GM19455 (cell line): ENCODE results near the gene IER2.

Source experiments
- ATAC-seq: cut with Tn5 transposase; IDR thresholded peaks from one replicate; pipeline ENCODE4 v1.9.1; 2021; ENCODE audit not compliant: unreplicated experiment

The IER2 gene

DNA sequence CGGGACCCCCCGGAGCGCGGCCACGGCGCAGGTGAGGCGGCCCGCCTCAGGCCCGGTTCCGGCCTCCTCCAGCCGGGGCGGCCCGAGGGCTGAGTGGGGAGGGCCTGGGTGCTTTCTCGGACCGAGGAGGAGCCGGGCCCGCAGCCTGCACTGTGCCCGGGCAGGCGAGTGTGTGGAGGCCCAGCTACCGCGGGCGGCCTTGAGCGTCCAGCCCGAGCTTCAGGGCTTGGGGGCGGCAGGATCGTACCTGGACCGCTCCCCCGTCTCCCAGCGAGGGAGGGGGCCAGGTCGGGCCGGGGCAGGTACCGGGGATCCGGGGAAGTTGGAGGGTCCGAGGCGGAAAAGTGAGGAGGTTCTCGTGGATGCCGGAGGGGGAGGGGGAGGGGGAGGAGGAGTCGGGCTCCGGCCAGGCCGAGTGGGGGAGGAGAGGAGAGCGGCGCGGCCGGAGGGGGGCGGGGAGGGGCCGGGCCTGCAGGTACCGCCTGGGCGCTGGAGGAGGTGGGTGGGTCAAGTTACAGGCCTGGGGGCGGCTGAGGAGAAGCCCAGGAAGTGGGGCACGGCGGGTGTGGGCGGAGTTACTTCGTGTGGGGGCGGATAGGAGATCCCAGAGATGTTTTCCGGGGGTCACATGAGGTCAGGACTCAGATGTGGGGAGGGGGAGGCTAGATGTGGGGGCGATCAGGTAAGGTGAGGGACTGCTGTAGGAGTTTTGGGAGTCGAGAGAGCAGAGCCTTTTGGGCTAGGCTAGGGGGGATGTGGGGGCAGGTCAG, 31.6 kb upstream of the IER2 start:
- no peak for ATAC-seq

DNA sequence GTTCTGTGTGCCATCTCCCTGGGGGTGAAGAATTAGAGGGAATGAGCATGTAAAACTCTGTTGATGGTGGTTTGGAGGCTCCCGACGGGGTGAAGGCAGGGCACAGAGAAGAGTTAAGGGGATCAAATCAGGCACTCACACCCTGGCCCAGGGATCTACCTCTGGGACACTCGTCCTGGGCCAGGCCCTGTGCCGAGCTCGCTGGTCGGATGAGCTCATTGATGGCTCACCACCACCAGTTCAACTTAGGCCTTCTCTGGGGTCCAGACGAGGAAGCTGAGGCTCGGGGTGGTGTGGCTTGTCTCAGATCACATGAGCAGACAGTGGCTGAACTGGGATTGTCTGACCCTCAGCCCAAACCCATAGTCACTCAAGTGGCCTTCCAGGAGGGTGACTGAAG, 30.6 kb upstream of the IER2 start:
- no peak for ATAC-seq

DNA sequence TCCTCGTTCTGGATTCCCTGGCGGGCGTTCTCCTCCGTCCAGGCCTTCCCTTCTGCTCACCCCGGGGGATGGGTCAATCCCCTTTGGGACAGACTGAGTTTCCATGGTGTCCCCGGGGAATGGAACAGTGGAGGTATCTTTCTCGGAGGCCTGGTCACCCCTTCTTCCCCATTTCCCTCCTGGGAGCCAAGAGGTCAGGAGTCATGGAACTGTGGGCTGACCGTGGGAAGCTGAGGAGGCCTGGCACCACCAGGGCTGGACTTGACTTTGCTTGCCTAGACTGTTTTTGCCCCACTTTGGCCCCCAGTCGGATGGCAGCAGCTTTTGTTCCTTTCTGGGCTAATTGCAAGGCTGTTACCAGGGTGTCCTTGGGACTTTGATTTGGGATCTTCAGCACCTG, 30.2 kb upstream of the IER2 start:
- ATAC-seq: no peak

DNA sequence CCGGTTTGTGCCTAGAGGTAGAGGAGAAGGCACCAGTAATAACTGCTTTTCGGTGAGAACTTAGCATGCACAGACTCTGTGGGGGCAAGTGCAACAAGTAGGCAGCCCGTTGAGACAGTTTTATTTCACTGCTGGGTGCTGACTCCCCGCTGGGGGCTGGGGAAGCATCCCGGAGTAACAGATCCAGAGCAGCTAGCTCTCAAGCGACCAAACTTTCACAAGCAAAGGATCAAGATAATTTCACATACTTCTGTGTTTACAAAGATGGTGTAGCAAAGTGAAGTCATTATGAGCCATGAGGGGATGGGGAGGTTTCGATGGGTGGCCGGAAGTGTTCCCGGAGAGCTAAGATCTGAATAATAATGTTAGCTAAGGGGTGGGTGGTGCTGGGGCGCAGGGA, 29.4 kb upstream of the IER2 start:
- no peak for ATAC-seq

DNA sequence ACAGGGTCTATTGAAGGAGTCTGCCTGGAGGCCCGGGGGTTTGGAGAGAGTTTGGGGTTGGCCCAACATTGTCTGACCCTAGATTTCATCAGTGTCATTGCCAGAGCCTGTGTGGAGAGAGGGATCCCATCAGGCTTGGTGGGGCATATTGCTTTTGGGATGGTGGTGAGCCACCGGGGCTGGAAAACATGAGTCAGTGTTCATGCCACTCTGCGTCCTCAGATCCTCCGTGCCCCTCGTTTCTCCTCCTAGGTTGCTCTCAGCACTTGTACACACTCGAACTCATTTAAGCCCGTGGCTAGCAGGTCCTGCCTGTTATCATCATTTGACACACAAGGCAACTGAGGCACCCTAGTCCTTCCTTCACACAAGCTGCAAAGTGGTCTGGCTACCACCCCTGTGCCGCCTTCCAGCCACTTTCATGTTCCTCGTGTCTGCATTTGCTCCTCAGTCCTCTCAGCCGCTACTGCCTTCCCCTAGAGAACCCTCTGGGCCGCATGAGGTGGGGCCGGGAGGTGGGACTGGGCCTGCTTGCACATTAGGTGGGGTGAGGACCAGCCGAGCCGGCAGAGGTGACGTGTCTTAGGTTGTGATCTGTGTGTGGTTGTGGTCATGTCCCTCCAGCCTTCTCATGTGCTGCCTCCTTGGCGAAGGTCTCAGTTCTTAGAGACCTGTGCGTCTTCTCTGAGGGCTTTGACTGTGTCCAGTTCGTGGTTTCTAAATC, 28.5 kb upstream of the IER2 start:
- no peak for ATAC-seq

DNA sequence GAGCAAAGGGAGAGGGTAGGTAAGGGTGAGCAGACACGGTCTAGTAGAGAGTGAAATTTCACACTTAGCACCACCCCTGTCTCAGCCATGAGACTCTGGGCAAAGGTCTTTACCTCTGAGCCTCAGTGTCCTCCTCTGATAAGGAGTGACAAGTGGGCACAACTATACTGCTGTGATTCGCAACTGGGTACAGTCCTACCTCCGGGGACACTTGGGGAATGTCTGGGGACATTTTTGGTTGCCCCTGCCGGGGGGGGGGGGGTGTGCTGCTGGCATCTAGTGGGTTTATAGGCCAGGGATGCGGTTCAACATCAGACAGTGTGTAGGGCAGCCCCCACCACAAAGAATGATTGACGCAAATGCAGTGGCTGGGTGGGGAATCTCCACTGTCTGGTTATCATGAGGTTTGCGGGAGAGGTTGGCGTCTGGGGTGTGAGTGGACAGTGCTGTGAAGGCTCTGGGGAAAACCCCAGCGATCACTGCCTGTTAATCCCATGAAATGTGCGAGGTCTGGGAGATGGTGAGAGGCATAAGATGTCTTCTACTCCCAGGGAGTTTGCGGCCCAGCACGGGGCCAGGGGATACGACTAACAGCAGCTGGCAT, 27.8 kb upstream of the IER2 start:
- ATAC-seq: no peak

DNA sequence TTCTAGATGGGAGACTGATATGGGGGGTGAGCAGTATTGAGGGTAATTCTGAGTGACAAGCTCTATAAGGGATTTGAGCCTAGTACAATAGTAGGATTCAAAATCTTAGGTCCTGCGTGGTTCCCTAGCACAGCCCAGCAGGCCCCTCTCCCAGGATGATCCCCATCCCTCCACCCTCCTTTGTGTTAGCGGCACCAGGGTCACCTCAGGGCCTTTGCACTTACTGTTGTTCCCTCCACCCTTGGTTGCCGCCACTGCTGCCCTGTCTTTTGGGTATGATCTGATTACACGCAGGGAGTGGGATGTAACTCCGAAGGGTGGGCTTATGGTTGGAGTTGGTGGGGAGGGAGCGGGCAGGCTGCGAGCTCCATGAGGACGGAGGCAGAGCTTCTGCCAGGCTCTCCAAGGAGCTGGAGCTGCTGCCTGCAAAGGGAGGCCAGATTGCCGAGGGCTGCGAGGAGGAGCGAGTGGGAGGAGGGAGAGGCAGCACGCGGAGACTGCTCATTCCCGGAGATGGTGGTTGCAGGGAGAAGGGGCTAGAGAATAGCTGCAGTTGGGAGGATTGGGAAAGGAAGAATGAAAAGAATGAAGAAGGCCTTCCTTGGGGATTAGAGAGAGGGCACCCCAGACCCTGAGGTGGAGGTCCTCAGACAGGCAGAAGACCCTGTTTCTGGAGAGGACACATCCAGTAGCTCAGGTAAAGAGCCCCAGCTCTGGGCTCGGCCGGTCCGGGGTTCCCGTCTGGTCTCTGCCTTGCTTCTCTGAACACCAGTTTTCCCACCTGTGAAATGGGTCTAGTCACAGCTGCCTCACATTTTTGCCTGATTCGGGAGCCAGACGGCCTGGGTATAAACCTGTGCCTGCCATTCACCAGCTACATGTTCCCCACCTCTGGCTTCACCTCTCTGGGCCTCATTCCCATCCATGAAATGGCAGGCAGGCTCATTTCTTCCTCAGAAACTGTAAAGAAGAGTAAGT, 26.9 kb upstream of the IER2 start:
- ATAC-seq: no peak

DNA sequence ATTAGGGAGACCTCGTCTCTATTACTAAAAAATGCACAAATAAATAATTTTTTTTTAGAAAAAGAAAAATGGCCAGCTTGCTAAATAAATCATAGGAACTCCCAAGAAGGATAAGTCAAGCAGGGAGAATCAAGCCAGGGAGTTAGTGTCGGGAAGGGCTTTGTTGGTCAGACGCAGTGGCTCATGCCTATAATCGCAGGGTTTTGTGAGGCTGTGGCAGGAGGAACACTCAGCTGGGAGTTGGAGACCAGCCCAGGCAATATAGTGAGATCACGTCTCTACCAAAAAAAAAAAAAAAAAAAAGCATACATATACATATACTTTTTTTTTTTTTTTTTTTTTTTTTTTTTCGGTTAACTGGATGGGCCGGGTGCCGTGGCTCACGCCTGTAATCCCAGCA, 23.2 kb upstream of the IER2 start:
- no peak for ATAC-seq

DNA sequence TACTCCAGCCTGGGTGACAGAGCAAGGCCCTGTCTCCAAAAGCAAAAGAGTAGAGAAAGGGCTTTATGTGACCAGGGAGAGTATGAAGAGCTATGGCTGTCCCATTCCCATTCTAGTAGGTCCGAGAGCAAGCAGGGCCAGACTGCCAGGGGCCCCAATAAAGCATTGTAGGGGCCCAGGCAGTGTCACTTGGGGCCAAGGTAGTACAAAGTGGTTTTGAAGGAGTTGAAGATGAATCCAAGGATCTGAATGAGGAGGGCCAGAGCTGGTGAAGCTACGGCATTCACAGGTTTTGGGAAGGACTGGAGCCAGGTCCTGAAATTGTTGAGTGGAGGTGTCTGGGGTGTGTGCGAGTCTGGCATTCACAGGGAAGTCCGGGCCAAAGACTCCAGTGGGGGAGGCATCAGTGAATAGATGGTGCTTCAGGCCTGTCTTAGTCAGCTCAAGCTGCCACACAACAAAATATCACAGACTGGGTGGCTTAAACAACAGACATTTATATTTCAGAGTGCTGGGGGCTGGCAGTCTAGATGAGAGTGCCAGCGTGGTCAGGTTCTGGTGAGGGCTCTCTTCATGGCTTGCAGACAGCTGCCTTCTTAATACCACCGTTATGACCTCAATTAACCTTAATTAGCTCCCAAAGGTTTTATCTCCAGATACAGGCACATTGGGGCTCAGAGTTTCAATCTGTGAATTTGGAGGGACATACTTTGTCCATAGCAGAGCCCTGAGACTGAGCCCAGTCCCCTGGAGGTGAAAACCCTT, 22.2 kb upstream of the IER2 start:
- ATAC-seq: no peak

DNA sequence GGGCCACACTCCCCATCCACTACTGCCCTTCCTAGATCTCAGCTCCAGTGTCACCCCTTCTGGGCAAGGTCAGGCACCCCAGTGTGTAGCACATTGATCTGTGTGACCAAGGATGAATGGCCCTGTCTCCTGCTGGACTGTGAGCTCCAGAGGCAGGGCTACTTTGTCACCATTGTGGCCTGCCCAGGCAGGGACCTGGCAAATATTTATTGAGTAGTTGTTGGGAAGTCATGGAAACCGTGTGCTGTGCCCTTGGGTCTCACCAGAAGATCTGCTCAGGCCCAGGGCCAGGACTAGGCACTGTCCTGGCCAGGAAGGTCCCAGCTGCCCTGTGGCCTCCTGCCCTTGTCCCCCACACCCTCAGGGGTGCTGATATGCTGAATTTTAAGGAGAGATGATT, 21.6 kb upstream of the IER2 start:
- no peak for ATAC-seq

DNA sequence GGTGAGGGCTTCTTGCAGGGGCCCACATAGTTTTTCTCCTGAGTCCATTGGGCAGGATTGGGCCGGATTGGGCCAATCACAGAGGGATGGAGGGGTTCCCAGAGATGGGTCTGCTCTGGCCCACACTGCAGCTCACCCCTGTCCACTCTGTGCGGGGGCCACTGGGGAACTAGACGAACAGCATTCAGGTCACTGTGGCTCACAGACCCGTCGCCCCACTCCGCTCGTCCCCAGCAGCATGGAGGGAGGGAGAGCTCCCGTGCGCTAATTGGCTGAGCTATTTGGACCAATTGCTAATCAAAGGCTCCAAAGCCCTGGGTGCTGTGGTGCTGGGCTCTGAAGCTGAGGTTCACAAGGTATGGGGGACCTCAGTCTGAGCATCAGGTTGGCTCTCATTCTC, 20.8 kb upstream of the IER2 start:
- no peak for ATAC-seq

DNA sequence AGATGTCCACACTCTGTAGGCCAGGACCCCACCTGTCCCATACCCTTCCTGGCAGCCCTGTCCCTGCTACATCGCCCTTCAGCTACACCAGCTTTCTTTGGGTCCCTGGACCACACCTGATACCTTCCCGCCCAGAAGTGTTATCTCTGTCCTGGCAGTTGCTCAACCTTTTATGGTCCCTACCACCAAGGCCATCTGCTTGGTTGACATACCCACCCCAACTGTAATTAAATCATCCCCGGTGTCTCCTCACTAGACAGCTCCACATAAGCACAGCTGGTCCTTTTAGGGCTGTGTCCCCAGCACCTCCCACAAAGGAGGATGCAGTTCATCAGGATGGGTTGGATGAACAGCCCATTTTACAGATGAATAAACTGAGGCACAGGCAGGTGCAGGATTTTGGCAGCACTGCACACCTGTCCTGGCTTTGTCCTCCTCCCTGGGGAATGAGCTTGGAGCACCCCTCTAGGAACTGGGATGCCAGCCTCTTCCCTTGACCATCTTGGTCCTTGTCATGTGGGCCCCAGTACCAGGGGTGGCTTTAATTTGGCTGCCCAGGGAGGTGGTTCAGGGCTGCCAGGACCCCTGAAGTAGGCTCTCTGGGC, 19.2 kb upstream of the IER2 start:
- ATAC-seq: no peak

DNA sequence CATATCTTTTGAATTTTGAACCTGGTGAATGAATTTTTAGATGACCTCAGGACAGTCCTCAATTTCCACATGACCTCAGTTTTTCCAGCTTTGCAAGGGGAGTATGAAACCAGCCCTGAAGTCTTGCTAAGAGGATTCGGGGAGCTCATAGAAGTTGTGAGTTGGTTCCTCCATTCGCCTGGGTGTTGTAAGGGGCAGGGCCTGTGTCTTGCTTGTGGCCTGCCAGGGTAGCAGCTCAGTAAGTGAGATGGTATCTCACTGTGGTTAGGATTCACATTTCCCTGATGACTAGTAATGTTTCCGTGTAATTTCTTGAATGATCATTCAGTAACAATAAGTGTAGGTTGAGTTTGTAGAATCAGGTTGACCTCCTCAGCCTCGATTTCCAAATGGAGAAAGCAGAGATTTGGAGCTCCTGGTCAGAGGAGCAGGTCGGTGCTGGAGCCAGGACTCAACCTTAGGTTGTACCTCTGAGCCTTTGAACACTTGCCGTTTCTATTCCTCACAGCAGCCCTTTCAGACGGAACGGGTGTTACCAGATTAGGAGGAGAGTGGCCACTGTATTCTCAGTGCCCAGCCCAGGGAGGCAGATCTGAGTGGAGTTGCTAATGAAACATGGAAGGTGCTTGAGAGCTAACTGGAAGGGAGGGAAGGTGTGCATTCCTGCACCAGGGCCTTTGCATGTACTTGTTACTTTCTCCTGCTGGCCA, 17.6 kb upstream of the IER2 start:
- ATAC-seq: no peak

DNA sequence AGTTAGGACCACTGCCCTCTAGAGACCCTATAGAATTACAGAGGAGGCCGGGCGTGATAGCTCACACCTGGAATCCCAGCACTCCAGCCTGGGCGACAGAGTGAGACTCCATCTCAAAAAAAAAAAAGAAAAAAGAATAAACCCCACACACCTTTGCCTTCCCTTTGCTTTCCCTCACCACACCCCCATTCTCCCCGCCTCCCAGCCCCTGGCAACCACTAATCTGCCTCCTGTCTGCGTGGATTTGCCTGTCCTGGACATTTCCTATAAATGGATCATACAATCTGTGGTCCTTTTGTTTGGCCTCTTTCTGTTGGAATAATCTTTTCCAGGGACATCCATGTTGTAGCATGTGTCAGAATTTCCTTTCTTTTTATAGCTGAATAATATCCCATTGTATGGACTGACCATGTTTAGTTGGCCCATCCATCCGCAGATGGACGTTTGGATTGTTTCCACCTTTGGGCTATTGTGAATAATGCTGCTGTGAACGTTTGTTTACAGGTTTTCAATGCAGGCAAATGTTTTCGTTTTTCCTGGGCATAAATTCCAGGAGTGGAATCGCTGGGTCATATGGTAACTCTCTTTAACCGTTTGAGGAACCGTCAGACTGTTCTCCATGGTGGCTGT, 16.9 kb upstream of the IER2 start:
- no peak for ATAC-seq

DNA sequence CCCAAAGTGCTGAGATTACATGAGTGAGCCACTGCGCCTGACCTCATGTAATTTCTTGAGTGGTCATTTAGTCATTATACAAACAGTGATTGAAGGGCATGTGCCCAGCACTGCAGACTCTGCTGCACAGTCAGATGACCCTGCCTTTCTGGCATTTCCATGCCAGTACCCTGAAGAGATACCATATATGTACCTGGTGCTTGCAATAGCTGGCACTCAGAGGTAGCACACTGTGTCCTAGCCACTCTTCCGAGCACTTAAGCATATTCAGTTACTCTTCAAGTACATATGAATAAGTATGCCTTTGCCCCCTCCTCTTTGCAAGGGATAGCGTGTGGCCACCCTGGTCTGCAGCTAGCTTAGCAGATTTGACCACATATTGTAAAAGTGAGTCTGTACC, 15.6 kb upstream of the IER2 start:
- no peak for ATAC-seq

DNA sequence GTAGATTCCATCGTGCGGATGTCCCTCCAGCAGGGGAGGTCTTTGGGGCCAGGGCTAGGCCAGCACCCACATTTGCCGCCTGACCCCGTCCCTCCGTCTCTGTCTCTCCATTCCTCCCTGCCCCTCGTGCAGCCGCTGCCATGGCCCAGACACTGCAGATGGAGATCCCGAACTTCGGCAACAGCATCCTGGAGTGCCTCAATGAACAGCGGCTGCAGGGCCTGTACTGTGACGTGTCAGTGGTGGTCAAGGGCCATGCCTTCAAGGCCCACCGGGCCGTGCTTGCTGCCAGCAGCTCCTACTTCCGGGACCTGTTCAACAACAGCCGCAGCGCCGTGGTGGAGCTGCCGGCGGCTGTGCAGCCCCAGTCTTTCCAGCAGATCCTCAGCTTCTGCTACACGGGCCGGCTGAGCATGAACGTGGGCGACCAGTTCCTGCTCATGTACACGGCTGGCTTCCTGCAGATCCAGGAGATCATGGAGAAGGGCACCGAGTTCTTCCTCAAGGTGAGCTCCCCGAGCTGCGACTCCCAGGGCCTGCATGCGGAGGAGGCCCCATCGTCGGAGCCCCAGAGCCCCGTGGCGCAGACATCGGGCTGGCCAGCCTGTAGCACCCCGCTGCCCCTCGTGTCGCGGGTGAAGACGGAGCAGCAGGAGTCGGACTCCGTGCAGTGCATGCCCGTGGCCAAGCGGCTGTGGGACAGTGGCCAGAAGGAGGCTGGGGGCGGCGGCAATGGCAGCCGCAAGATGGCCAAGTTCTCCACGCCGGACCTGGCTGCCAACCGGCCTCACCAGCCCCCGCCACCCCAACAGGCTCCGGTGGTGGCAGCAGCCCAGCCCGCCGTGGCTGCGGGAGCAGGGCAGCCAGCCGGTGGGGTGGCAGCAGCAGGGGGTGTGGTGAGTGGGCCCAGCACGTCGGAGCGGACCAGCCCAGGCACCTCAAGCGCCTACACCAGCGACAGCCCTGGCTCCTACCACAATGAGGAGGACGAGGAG, 14.8 kb upstream of the IER2 start:
- no peak for ATAC-seq

DNA sequence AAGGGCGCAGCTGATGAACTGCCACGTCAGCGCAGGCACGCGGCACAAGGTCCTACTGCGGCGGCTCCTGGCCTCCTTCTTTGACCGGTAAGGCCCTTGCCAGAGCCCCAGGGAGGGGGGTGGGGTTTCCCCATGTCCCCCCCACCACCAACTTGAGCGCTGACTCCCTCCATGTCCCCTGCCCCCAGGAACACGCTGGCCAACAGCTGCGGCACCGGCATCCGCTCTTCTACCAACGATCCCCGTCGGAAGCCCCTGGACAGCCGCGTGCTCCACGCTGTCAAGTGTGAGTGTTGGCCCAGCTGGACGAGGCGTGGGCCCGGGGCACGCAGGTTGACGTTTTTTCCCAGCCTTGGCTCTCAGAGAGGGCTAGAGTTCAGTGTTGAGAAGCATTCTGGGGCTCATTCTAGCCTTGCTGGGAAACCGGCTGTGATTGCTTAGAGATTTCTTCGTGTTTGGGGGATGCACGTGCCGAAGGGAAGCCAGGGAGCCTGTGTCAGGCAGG, 12.9 kb upstream of the IER2 start:
- ATAC-seq: no peak
